ENCODE data around the gene NEDD8. TPM values are rescaled to one million over a fixed set of nuclear protein-coding genes. Genes with fewer than 3 reads are reported as not detected.

The NEDD8 gene
- total and polyA plus RNA-seq, 4 donors, result 32.3 to 136 (median 78.1) TPM

- TF ChIP-seq HNF4A (conservative IDR thresholded peaks at IDR 0.05) (no peak), HNF4G (IDR thresholded peaks at IDR 0.05) (no peak), RXRA (IDR thresholded peaks at IDR 0.05) (no peak), EGR1 (IDR thresholded peaks at IDR 0.05; ENCODE audit: low read depth in 2 of 2) (no peak)
Measured at GRCh38 chr14:24267516-24267915, 35.3 kb upstream of the NEDD8 start (continued).

DNA sequence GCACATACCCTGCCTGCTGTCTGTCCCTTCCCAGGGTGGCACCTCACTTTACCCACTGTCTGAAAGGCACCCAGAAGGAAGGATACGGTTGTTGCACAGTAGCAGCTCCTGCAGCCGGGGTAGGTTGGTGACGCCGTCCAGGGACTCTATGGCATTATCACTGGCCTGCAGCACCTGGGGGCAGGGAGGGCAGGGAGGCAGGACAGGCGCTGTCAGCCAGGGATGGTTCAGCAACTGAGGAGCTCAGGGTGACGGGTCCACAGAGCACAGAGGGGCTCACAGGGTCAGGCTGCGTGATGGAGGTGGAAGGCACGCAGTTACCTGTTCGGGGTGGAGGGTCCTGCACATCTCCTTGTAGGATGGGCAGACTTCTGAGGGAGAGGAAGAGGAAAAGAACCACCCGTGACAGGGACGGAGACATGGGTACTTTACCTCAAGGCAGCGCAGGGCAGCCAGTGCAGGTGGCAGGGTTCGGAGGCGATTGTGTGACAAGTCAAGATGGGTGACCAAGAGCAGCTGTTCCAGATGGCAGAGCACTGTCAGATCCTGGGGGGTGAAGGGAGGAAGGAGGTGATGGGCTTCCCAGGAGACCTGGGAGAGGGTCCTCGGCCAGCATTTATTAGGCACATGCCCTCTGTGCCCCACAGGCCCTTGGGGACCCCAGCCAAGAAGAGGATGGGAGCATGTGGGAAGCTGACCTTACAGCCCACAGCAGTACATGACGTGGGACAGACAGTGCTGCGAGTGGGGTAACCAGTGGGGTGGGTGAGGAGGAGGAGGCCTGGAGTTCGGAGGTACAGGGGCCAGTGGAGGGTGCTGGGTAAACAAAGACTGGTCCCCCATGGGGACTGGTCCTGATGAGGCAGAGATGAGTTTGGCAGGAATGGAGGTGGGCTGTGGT lies 34.4 kb upstream of the NEDD8 start:
- WGBS, result 89% methylated on average over 18 of the region's 18 CpGs
- DNase-seq (ENCODE audit: low spot score), result no peak
- H3K9me3 ChIP-seq (ENCODE audit: control insufficient read depth in 4 of 4, low read length in 3 of 4), result no peaks in the 10 kb centered on the region

GRCh38 chr14:24264298-24264697 lies 32.1 kb upstream of the NEDD8 start:
- no peak overlapping the region for H3K9ac ChIP-seq (ENCODE audit: low read depth in 1 of 2, low read length in 2 of 2)
- H3K36me3 ChIP-seq (ENCODE audit: control insufficient read depth in 4 of 4, insufficient read depth in 3 of 4, low read depth in 1 of 4, low read length in 3 of 4), result peaks cover 0 to 40% (median 10%) of the 10 kb centered on the region in 4 donors
- WGBS, result 94% methylated on average over 6 of the region's 6 CpGs
- H3K27ac ChIP-seq (ENCODE audit: low read depth in 1 of 2, low read length in 2 of 2), result no peak overlapping the region
- H3K9me3 ChIP-seq (ENCODE audit: control insufficient read depth in 4 of 4, low read length in 3 of 4), result no peaks in the 10 kb centered on the region
- H3K4me3 ChIP-seq (ENCODE audit: low read depth in 1 of 3, low read length in 3 of 3), result no peak overlapping the region
- no peak for DNase-seq (ENCODE audit: low spot score)
- no peaks in the 10 kb centered on the region for H3K27me3 ChIP-seq (ENCODE audit: control insufficient read depth in 4 of 4, insufficient read depth in 4 of 4, low read length in 3 of 4)
- no peak for TF ChIP-seq HNF4G (IDR thresholded peaks at IDR 0.05)
- no peak for TF ChIP-seq NR2F2 (IDR thresholded peaks at IDR 0.05)
- no peak for TF ChIP-seq REST (IDR thresholded peaks at IDR 0.05)
- no peak for TF ChIP-seq FOXA1 (IDR thresholded peaks at IDR 0.05)
- TF ChIP-seq HNF4A (conservative IDR thresholded peaks at IDR 0.05), result no peak
- no peak for TF ChIP-seq ATF3 (IDR thresholded peaks at IDR 0.05)
- TF ChIP-seq YY1 (IDR thresholded peaks at IDR 0.05), result no peak
- no peak for TF ChIP-seq MAX (IDR thresholded peaks at IDR 0.05)
- TF ChIP-seq FOXA2 (IDR thresholded peaks at IDR 0.05), result no peak
- no peak for TF ChIP-seq EGR1 (IDR thresholded peaks at IDR 0.05; ENCODE audit: low read depth in 2 of 2)
- TF ChIP-seq RXRA (IDR thresholded peaks at IDR 0.05), result no peak
- no peaks in the 10 kb centered on the region for H3K4me1 ChIP-seq (ENCODE audit: control insufficient read depth in 4 of 4, insufficient read depth in 4 of 4, low read length in 3 of 4)

More for the DNA sequence above, 34.4 kb upstream of the NEDD8 start:
- Histone ChIP-seq H3K4me3 (ENCODE audit: low read depth in 1 of 3, low read length in 3 of 3) (no peak overlapping the region), H3K27ac (ENCODE audit: low read depth in 1 of 2, low read length in 2 of 2) (no peak overlapping the region), H3K4me1 (ENCODE audit: control insufficient read depth in 4 of 4, insufficient read depth in 4 of 4, low read length in 3 of 4) (peaks cover 0 to 5% (median 3%) of the 10 kb centered on the region in 4 donors), H3K9ac (ENCODE audit: low read depth in 1 of 2, low read length in 2 of 2) (no peak overlapping the region), H3K36me3 (ENCODE audit: control insufficient read depth in 4 of 4, insufficient read depth in 3 of 4, low read depth in 1 of 4, low read length in 3 of 4) (peaks cover 0 to 38% (median 10%) of the 10 kb centered on the region in 4 donors), H3K27me3 (ENCODE audit: control insufficient read depth in 4 of 4, insufficient read depth in 4 of 4, low read length in 3 of 4) (no peaks in the 10 kb centered on the region)
- TF ChIP-seq JUND (IDR thresholded peaks at IDR 0.05) (no peak), YY1 (IDR thresholded peaks at IDR 0.05) (no peak), FOXA2 (IDR thresholded peaks at IDR 0.05) (no peak), TAF1 (conservative IDR thresholded peaks at IDR 0.05) (no peak), SP1 (IDR thresholded peaks at IDR 0.05) (no peak), REST (IDR thresholded peaks at IDR 0.05) (no peak), RXRA (IDR thresholded peaks at IDR 0.05) (no peak), MAX (IDR thresholded peaks at IDR 0.05) (no peak), EGR1 (IDR thresholded peaks at IDR 0.05; ENCODE audit: low read depth in 2 of 2) (no peak)
